ENCODE results near the gene ATXN7L3. TPM values are rescaled to one million over a fixed set of nuclear protein-coding genes. Genes with fewer than 3 reads are reported as not detected.

Gene ATXN7L3
- total and polyA plus RNA-seq, 9 of the 15 experiments (the other 6 are each of a cell fraction or from before 2014, with no cell fraction given): 0.62 to 66.1 (median 33.2) TPM

GRCh38 chr17:44200478-44201155 is 933 bp upstream of the ATXN7L3 start (continued):
- TF ChIP-seq CHD7 (IDR thresholded peaks at IDR 0.05; ENCODE audit: low read depth, low read length): no peak
- TF ChIP-seq SMARCA5 (IDR thresholded peaks at IDR 0.05): no peak
- no peak for TF ChIP-seq ARID3B (CRISPR knock-in tag; IDR thresholded peaks at IDR 0.05; ENCODE audit: borderline replicate concordance)
- peak; percentile 77 for TF ChIP-seq POLR2A (conservative IDR thresholded peaks at IDR 0.05)
- TF ChIP-seq KHSRP (IDR thresholded peaks at IDR 0.05): no peak
- TF ChIP-seq MYNN (IDR thresholded peaks at IDR 0.05): no peak
- TF ChIP-seq MYNN (CRISPR knock-in tag; IDR thresholded peaks at IDR 0.05): no peak
- no peak for TF ChIP-seq PRPF4 (IDR thresholded peaks at IDR 0.05; ENCODE audit: insufficient read depth, low read depth, low read length, poor library complexity, severe bottlenecking)
- TF ChIP-seq L3MBTL2 (IDR thresholded peaks at IDR 0.05): peak; percentile 10; the same call in 1 of the 2 replicates

Measured in K562 (cell line).